HG03378 (cell line): Measurements from ENCODE around the gene GK2.

Source experiments
- ATAC-seq: cut with Tn5 transposase; IDR thresholded peaks from one replicate; pipeline ENCODE4 v1.9.1; 2021; ENCODE audit warnings: mild to moderate bottlenecking, moderate library complexity; ENCODE audit not compliant: unreplicated experiment

Gene GK2

DNA sequence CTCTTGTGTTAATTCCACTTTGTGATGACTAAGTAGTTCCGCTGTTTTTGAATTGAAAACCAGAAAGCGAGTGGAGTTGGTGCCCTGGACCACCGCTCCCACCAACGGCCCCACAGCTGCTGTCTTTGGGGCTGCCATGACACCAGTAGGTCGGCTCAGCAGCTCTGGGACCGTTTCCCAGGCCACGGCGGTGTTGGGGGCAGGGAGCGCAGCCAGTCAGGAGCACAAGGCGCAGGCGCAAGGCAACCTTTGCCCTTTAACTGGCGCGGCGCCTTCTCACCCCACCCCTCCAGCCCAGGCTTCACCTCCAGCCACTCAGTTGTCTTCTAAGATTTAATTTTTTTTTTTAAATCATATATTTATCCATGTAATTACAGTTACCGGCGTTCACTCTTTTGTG is at the start of gene GK2:
GK2 (minus strand) TSS at position 166 of the 400 bp plus-strand sequence; CDS start at position 138, 28 bp downstream.
- ATAC-seq = no peak

DNA sequence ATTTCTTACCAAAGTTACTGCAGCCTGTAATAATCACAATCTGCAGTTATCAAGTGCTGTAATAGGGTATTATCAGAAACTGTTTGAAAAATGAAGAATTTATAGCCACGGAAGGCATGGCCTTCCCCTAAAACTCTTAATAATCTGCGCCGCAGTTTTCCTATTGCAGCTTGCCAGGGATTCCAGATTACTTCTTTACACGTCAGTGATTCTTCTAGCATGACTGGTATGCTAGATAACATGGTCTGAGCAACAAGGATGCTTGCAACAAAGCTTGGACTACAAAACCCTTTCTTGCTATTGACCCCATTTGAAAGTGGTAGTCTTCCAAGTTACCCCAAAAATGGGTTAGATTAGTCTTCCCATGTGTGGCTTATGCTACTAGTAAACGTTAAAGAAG is 47.2 kb upstream of the GK2 start:
- no peak for ATAC-seq

DNA sequence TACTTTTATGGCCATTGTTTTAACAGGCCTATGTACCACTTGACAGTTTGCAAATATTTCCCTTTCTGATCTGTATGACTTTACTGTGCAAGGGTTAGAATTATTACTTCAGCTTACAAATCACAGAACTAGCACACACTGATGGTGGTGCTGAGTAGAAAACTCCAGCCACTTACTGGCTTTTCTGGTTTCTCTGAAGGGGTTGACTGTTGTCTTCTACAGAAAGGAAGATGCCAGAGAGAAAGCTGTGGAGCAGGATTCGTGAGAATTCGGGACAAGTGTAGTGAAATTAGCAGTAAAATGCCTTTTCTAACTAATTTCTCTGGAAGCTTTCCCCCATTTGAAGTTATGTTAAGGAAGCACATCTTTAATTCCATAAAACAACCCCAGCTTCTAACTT is 46.6 kb upstream of the GK2 start:
- no peak for ATAC-seq

DNA sequence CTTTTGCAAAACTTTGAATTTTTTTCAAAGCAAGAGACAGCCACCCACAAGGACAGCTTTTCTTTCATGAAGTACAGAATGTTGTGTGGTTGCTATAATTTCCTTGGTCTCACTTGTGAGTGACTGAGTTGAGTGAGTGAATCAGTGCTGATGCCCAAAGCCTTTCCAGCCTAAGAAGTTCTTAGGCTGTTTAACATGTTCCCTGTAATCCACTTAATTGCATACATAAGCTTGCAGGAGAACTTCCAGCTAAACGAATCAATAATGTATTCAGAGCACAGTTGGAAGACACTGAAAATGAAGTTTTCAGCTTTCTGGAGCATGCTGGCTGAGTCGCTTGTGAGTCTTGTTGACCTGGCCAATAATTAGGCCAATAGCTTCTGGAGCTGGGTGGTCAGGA is 42.0 kb upstream of the GK2 start:
- ATAC-seq = no peak

DNA sequence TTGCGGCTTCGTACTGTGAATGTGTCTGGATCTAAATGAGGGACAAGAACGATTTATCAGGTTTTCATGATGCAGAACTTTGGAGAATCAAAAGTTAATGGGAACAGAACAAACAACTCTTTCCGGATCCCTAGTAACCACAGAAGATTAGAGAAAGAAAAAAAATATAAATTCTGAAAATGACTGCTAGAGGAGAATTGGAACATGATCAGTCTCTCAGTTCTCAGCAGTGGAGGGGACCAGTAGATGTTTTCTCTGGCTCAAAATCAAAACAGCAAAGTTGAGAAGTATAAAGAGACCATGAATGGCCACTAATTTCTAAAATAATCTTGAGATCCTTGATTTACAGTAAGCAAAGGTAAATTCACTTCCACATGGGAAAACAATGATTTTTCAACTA is 38.1 kb upstream of the GK2 start:
- no peak for ATAC-seq

DNA sequence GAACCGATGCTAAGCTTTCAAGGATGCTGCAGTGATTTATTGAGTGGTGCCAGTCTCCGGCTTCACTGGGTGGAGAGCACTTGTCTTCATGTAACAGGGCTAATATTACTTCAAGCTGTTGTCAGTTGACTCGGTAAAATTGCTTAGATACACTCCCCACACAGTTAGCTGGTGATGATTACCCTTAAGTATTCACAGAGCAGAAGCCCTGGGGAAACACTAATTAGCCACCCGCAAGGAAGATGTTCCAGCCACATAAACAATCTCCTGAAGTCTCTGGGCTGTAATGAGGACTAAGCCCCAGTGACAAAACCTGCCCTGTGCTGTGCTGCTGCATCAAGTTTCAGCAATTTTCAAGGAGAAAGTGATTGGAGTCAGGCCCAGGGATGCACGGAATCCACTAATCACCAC is 37.3 kb upstream of the GK2 start:
- no peak for ATAC-seq

DNA sequence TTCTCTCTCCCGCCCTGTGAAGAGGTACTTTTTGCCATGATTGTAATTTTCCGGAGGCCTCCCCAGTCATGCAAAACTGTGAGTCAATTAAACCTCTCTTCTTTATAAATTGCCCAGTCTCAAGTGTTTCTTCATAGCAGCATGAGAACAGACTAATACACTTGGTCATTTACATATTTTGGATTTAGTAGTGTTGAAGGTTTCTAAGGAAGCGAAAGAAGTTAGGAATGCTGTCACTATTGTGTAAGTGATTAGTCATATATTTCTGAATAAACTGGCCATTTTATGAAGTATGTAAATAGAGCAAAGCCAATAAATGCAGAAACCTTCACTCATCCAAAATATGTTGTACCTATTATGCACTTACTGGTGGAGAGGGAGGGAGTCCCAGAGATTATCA is 34.4 kb upstream of the GK2 start:
- no peak for ATAC-seq

DNA sequence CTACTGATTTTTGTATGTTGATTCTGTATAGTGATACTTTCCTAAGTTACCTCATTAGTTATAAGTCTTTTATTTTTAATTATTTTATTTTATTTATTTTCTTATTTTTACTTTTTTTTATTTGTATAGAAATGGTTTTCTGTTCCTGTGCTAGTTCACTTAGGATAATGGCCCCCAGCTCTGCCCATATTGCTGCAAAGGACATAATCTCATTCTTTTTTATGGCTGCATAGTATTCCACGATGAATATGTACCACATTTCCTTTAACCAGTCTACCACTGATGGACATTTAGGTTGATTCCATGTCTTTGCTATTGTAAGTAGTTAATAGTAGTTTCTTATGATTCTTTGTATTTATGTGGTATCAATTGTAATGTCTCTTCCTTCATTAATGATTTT is 31.5 kb upstream of the GK2 start:
- no peak for ATAC-seq

DNA sequence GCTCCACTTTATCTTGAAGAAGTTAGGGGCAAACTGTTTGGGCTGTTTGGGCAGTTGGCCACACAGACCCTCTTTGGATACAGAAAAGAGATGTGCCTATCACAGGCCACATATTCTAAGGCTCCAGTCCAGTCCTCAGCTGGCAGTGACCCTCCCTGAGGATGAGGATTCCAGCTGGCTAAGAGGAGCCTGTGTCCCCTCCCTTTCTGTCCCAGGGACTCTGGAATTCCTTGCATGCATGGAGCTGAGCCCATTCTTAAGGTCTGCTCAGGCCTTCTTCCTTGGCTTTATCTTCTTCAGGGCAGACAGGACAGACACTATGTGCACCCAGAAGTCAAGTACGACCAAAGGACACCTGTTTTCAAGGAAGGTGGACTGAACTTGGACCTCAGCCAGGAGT is 23.8 kb upstream of the GK2 start:
- ATAC-seq = no peak

DNA sequence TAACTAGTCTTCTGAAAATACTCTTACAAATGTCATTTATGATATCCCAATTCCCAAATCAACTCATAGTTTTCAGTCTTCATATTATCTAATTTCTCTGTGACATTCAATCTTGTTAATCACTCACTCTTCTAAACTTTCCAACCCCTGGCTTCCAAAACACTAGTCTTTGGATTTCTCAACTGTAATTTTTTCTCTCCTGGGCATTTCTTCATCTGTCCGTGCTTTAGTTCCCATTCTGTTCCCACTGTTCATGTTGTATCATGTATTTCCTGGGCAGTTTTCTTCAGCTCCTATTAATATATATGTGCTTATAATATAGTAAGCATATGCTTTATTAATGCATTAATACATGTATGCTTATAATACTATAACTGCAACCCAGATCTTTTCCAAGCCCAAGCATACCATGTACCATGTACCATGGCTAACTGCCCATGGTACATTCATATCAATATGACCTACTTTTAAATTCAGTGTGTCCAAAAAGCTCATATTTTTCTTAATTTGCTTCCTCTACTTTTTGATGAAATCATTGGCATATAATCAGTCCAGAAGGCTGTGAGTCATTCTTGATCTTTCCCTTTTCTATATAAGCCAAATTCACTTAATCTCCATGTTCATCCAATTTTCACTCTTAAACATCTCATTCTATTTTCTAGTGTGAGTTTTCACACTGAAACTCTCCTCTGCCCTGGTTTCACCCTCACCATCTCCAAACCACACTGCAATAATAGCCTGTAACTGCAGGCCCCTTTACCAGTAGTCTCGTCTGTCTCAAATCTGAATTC is 21.3 kb upstream of the GK2 start:
- ATAC-seq = no peak

DNA sequence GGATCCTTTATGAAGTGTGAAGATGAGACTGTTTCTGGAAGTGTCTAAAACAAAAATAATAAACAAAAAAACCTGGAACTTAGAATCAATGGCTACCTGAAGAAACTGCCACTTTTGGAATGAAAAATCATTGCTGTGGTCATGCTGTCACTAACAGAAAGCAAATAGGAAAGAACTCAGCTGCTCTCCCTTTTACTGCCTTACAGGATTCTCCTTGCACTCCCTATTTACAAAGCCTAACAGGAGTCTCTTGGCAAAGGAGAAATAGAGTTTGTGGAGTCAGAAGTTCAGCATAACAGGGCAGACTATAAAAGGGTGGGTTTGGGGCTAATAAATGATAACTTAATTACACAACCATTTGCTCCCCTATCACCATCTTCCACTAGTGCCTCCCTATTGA is 19.0 kb upstream of the GK2 start:
- no peak for ATAC-seq

DNA sequence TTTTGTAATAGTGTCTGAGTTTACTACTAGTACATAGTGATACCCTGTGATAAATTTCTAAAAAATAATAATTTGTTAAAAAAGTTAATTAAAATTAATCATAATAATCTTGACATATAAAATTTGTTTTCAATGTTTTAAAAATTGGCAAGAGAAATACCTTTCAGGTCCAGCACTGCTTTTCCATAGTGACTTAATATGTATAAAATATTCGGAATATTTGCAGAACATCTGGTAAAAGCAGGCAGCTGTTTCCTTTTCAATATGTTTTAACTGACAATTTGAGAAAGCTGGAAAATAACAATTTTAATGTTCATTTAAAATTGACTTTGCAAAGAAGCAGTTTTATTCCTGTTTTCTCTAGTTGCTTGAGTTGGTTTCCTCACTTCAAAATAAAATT is 17.6 kb upstream of the GK2 start:
- ATAC-seq = no peak

DNA sequence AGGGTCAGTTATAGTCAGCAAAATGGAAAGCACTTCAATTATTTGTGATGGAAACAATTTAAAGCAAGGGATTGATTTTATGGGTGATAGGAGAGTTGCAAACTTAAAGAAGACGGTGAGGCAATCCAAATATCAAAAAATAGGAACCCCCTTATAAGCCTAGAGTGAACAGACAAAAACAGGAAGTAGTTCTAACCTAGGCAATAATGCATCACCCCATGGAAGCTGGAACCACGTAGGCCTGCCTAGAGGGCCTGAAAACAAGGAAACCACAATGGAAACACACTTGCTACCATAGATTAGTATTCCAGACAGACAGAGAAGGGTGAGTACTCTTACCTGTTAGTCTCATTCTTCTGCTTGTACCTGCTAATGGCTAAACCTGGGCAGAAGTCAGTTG is 13.5 kb upstream of the GK2 start:
- no peak for ATAC-seq

DNA sequence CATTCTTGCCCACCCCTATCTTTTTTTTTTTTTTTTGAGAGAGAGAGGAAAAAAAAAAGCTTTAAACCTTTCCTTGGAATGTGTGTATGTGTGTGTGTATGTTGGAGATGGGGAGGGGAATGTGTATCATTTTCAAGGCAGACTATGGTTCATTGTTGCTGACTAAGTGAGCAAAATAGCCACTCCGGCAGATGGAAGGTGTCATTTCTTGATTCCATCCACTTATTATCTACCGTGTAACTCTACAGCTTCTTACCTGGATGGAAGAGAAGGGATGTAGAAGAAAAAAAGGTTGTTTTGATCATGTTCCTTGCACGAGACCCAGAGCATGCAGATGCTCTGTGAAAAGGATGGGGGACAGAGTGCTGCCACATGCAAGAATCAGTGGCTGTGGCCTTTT is 5.9 kb upstream of the GK2 start:
- ATAC-seq = no peak

DNA sequence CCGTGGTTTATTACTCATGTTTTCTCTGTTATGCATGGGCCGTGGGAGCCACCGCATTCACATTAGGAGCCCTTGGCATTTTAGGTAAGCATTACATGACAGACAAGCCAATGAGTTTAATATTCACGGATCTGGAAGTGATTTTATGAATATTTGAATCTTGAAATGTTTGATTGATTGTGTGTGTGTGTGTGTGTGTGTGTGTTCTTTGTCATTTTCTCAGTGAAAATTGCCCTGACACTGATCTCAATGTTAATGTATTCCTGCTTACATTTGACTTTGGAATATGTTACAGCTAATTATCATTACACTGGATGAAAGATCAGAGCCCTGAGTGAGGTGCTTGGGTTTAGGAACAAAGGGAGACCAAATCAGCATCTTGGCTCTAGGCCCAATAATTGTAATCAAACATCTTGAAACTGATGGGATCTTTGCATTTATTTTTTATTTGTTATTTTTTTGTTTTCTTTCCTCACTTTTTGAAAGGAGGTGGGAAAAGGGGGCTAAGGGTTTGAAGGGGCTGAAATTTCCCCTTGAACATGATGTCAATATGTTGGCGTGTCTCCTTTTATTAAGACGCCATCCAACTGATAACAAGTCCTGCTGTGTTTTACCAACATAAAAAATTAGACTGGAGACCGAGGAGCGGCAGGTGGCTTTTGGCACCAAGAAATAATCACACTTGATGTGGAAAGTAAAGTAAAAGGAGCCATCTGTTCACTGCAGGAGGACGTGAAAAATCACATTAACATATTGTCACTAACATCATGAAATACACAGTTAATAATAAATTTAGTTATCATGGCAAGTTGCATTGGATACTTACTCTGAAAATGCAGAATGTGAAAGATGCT is 5.2 kb upstream of the GK2 start:
- no peak for ATAC-seq

DNA sequence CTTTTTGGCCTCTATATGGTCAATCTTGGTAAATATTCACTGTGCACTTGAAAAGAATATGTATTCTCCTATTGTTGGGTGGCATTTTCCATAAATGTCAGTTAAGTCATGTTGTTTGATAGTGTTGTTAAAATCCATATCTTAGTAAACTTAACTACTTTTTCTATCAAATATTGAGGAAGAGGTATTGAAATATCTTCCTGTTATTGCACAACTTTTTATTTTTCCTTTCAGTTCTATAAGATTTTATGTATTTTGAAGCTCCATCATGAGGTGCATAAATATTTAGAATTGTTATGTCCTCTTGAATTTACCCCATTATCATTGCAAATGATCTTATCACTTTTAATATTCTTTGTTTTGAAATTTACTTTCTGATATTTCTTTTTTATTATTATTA is 3.4 kb downstream of the GK2 start:
- ATAC-seq = no peak

DNA sequence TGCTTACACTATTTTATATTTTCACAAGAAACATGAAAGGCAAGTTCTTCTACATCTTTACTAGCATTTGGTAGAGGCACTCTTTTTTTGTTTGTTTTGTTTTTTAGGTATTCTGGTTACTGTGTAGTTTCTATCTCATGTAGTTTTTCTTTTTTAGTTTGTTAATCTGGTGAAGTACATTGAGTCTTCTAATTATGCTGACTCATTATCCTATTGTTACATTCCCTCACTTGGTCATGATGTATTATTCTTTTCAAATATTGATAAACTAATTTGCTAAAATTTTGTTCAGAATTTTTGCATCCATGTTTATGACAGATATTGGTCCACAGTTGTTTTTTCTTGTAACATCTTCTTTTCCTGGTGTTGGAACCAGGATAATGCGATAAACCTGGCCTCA is 4.7 kb downstream of the GK2 start:
- no peak for ATAC-seq

DNA sequence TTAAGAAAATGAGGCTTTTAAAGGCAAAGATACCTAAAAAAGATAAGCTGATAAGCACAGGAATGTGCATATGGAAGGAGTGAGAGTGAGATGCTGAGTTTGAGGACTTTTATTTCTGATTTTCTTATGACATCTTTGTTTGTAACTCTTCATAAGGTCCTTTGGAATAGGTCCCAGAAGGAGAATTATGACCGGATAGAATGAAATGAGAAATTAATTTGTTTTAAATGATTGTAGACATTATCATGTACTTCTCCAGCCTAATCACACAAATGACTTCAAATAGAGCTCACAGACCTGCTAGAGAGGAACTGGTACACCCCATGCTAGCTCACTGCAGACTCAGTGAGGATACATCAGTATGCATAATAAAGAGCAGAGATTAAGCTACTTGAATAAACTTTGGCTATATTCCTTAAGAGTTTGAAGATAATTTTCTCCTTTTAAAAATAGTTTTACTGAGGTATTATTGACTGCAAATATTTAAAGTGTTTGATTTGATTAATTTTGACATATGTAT is 5.6 kb downstream of the GK2 start:
- ATAC-seq = no peak

DNA sequence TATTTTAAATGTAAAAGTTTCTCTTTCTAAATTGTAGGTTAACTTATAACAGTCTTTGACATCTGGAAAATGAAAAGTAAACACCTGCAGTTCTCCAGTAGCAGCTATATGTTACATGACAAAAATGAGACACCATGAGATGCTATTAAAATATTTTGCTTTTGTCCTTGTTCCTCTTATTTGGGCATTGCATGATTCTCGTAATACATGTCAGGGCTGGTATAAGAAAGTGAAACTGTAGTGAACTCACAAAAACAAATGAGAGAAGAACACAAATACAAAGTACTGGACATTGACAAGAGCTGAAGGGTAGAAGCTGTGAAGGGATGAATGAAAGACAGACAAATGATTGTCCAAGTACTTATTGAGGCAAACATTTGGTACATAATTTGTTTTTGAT is 9.0 kb downstream of the GK2 start:
- no peak for ATAC-seq

DNA sequence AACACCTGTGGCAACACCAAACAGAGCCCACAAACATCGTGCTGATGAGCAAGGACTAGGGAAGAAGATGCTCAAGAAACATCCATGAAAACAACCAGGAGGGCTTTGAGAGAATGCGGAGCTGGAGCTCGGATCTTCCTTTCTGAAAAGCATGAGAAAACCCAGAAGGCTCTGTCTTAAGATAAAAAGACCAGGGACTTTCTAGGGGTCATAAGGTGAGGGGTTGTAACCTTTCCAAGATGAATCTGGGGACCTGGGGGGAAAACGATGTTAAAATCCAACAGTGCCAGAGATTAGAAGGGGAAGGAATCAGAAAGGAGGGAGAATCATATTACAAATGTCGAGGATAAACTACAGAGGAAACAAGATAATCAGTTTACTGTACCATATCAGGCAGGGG is 10.1 kb downstream of the GK2 start:
- ATAC-seq = no peak

DNA sequence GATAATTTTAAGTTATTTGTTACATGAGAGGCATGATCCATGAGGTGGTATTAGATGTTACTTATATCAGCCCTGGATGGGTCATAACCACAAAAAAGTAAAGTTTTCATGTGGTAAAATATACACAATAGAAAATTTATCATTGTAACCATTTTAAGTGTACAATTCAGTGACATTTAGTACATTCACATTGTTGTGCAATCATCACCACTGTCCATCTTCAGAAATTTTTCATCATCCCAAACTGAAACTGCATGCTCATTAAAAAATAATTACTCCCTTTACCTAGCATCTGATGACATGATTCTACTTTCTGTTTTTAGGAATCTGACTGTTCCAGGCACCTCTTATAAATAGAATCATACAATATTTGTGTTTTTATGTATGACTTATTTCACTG is 11.2 kb downstream of the GK2 start:
- ATAC-seq = no peak

DNA sequence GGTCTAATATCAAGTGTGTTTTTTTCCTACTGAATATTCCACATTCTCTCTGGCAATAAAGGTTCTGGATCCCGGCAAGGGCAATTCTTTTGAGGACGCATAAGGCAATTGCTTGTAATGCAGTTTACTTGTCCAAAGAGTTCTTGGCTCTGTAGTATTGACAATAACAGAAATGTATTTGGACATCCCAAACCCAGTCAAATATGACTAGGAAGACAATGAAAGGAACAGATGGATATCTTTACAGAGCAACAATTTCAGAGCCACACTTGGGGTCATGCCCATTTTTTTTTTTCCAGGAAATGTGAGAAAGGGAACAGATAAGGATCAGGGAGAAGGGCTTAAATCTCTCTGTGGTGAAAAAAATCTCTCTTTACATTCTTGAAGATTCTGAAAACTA is 12.2 kb downstream of the GK2 start:
- ATAC-seq = no peak
